Measurements from ENCODE around the gene ABCC8.
A peak's percentile ranks its signal among the peaks of the same experiment; 100 is the strongest.
"Not testable (repeated sequence)": the region's sequence is repeated elsewhere in the genome, so short reads cannot be mapped to it uniquely, and the experiment has no call there.

Gene ABCC8

GRCh38 chr11:17428925-17429324, 47.7 kb downstream of the ABCC8 start:
- no peak for DNase-seq (ENCODE audit: low spot score)

DNA sequence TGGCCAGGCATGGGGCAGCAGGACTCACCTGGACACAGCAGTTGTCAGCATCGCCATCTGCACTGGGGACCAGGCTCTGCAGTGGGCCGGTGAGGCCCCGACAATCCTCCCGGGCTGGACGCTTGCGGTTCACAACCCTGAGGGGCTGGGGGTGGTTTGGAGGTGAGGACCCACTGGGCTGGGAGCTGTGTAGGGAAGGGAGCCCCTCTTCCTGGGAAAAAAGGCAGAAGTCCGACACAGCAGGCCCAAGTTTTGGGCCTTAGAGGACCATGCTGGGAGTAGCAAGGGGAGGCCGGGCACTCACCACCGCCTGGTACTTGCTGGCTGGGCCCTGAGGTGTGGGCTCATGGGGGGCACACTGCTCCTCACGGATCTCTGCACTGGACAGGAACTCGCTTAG, 48.4 kb downstream of the ABCC8 start:
- no peak for DNase-seq (ENCODE audit: low spot score)

DNA sequence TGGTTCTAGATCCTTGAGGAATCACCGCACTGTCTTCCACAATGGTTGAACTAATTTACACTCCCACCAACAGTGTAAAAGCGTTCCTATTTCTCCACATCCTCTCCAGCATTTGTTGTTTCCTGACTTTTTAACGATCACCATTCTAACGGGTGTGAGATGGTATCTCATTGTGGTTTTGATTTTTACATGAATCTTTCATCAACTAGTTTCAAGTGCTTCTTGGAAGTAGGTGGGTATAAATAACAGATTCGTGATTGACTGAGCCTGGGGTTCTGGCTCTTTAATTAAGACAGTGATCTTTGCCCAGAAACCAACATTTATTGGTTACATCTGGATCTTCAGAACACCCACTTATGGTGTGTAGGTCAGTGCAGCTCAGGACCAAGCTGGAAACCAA, 50.4 kb downstream of the ABCC8 start:
- DNase-seq (ENCODE audit: low spot score), result not testable (repeated sequence)

- DNase-seq (ENCODE audit: low spot score), result no peak
Observed at GRCh38 chr11:17423533-17424310, 52.9 kb downstream of the ABCC8 start.

DNA sequence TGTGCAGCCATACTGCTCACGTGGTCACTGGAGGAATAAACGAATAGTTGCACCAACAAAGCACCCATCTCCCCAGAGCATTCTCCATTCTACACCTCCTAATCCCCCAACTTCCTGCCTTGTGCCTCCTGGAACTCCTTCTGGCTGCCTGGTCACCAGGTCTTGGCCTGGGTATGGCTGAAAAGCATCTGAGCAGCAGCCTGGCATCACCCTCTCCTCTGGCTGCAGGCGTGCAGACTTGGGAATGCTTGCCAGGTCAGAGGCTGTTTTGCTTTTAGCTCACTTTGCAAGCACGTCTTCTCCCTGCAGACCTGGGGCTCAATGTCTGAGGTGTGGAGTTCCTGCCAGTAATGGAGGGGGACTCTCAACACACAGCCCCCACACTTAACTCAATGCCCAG, 54.9 kb downstream of the ABCC8 start:
- no peak for DNase-seq (ENCODE audit: low spot score)

- no peak for DNase-seq (ENCODE audit: low spot score)
Observed at GRCh38 chr11:17418444-17419081, 58.1 kb downstream of the ABCC8 start.

DNA sequence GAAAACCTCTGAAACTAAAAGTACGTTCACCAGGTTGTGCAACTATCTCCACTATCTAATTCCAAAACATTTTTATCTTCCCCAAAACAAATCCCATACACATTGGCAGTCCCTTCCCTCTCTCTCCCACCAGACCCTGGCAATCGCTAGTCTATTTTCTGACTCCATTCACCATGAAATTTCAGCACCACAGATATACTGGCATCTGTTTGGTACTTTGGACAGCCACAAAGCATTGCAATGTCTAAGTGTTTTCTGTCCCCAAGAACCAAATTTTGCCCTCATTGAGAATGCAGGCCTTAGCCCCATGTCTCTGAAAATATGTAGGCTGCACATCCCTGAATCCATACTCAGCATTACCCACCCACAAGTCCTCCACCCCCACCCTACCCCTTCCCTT, 60.2 kb downstream of the ABCC8 start:
- DNase-seq (ENCODE audit: low spot score), result no peak

DNA sequence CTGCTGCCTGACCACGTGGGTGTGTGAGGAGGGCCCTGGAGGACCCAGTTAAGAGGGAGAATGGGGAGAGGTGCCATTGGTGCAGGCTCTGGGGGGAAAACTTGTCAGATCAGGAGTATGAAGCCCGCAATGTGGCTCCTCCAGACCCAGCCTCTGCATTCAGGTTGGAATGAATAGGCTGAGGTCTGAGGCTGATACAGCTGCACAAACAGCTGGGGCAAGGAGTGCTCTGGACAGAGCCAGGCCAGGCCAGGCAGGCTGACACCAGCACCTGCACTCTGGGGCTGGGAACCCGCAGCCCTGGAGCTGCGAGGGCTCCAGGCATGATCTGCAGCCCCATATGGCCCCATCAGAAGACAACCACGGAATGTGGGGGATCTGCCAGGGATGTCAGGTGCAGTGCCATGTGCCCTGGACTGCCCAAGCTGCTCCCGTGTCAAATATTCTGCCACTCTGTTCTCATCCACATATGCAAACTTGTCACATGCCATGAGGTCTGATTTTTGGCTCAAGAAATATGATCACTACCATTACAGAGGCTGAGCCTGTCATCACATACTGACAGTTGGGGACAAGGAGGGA, 61.0 kb downstream of the ABCC8 start:
- DNase-seq (ENCODE audit: low spot score), result no peak

GRCh38 chr11:17414992-17415391, 61.7 kb downstream of the ABCC8 start:
- no peak for DNase-seq (ENCODE audit: low spot score)

DNA sequence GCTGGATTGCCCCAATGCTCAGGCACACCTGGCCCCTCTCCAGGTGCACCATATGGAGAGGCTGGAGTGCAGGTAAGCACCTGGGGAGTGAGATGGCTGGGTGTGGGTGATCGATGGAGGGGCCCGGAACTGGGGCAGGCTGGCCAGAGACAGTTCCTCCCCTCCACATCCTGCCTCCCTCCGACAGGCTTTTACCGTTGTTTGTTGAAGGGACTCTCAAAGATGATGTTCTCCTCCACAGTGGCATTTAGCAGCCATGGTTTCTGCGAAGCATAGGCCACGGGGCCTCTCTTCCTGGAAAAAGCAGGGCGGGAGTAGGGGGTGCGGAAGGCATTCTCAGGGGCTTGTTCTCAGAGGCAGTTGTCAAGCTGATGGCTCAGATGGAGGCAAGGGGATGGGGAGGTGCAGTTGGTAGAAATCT, 62.3 kb downstream of the ABCC8 start:
- no peak for DNase-seq (ENCODE audit: low spot score)

DNA sequence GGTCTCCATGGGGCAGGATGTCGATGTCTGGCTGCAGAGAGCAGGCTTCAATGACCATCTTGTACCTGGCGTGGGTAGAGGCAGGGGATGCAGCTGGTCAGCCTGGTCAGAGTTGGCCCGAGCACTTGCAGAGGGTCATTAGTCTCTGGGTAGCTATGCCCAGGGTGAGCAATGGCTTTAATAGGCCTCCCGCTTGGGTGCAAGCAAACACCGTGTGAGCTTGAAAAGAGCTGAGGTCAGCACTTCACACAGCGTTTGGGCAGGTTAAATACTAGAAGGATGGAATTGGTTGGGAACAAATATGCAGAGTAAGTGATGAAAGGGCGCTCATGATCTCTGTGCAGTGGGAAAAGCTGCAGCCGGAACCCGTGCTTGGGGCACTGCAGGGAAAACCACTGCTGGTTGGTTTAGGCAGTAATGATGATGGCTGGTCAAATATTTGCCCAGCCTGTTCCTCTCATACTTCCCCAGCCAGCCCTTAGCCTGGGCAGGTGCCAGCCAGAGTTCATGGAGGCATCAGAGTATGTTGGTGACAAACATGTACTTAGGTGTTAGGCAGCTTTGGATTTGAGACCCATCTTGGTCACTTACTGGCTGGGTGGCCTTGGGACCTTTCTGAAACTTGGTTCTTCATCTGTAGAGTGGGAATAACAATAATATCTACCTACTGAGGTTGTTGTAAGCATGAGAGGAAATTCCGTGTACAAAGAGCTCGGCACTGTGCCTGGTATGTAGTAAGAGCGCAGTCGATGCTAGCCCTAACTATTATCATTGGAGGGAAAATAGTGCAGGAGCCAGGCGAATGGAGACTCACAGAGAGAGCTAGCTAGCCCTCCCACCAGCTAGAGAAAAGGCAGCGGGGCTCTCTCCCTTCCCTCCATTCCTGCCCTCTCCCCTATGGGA, 63.0 kb downstream of the ABCC8 start:
- no peak for DNase-seq (ENCODE audit: low spot score)

- DNase-seq (ENCODE audit: low spot score), result no peak
Observed at GRCh38 chr11:17412488-17413180, 64.0 kb downstream of the ABCC8 start.

DNA sequence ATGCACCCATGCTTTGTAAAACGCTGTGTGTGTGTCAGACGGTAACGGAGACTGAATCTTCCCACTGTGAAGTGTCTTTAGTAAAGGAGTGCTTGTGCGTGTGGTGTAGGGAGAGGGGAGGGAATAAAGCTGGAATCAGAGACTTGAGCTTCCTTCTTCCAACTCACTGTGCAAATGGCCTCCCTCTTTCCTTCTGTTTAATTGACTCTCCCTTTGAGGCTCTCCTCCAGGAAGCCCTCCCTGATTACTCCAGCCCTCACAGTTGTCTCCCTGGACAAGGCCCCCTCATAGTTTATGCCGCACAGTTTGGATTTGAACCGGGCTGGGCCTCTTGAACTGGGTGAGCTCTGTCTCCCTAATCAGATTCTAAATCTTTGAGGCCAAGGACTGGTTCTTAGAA, 65.2 kb downstream of the ABCC8 start:
- DNase-seq (ENCODE audit: low spot score), result no peak

DNA sequence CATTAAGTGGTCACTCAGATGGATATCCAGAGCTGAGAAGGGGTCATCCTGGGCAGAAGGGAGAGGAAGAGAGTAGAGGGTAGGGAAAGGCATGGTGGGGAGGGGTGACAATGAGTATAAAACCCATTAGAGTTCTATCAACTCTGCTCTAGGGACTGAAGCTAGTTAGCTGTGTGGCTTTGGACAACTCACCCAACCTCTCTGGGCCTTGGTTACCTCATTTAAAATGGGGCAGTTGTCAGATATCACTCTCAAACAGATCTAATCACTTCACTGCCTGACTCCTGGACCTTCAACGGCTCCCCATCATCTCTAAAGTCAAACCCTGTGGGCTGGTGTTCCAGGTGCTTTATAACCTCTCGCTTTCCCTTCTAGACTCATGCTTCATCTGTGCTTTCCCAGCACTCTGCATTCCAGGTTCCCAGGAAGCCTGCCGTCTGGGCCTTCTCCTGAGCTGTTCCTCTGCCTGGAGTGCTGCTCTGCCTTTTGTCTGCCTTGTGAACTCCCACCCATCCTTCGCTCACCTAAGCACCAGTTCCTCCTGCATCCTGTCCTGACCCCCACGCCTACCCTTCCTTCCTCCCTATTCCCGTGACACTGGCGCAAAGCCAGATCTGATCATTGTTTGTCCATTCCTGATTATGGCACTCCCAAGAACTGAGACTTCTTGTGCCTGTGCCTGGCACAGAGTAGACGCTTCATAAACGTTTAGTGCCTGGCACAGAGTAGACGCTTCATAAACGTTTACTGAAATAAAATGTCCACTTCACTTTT, 65.9 kb downstream of the ABCC8 start:
- DNase-seq (ENCODE audit: low spot score), result no peak

- no peak for DNase-seq (ENCODE audit: low spot score)
Observed at GRCh38 chr11:17408641-17409040, 68.0 kb downstream of the ABCC8 start.

DNA sequence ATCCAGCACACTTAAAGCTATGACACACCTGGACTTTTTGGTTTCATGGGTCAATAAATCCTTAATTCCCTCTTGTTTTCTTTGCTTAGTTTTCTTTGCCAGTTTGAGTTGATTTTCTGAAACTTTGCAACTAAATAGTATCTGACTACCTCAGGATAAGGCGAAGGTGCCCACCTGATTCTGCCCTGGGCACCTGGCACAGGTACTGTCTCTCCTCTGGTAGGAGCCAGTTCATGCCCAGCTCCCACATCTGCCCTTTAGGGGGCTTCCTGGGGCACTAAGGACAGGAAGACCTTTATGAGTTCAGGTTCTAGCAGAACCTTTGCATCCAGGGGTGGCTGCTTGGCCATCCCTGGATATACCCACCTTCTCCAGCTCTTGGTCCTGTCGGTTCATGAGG, 68.6 kb downstream of the ABCC8 start:
- DNase-seq (ENCODE audit: low spot score), result no peak

GRCh38 chr11:17407575-17407974, 69.1 kb downstream of the ABCC8 start:
- no peak for DNase-seq (ENCODE audit: low spot score)

DNA sequence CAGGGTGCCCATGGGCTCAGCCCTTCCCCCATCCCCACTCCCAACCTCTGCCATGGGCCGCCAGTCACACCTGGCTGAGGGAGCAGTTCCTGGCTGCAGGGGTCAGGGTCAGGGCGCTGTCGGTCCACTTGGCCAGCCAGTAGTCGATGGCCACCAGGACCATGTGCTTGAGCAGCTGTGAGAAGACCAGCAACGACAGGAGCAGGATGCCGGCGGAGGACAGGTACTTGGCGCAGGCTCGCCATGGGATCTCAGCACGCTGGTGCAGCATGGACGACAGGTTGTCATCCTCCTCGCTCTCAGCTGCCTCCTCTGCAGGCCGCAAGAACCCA, 69.9 kb downstream of the ABCC8 start:
- no peak for DNase-seq (ENCODE audit: low spot score)

- no peak for DNase-seq (ENCODE audit: low spot score)
Observed at GRCh38 chr11:17406082-17406817, 70.4 kb downstream of the ABCC8 start.

DNA sequence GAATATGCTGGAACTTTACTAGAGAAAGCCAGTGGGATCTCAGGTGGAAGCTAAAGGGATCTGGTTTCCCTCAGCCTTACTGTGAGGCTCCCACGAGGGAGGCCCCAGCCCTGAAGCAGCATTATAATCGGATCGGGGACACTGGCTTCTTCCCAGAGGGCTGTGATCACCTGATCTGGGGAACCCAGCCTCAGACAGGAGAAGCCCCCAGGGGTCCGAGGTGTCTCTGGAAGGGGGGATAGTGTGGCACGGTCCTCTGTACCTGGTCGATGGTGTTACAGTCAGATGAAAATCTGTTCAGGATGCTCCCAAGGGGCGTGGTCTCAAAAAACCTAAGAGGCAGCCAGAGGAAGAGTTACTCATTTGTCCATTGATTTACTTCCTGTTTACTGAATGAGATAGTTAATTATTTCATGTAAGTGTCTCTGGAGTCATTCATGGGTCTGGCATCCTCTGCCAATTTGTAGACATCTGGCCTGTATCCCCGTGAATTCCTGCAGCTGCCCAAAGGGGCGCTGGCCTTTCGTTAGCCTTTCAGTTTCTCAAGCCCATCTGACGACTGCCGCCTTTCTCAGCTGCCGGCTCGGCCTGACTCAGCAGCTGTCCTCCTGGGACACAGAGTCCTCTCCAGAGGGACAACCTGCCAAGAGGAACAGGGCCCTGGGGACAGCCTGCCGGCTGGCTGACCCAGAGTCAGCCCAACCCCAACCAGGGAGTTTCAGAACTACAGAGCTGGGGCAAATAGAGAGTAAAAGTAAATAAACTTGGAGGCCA, 71.2 kb downstream of the ABCC8 start:
- peak; percentile 33 for DNase-seq (ENCODE audit: low spot score)

Measured in HuH-7.5 (cell line).